SK-MEL-5 (cell line): ENCODE data around the gene CD63. TPM values are rescaled to one million over a fixed set of nuclear protein-coding genes. Genes with fewer than 3 reads are reported as not detected.
A peak's percentile ranks its signal among the peaks of the same experiment; 100 is the strongest.

Experiments used
- DNase-seq: peaks from one replicate; pipeline ENCODE4 v3.0.0-alpha.2; 2016; ENCODE audit warnings: low read depth, low spot score
- in situ Hi-C: cut with HindIII; loops from 2 replicates; pipeline ENCODE4 v1.10.0; 2016; ENCODE audit warnings: low sequenced_read_pairs, high pct_unique_total_duplicates, low pct_unique_long_range_greater_than_20kb
- small RNA-seq, 2 experiments: library from RNA; depleted of rRNA; stranded (forward); fragments of <200 nt; gene quantifications; one replicate each; pipeline ENCODE3, GENCODE V24; 2014
- total RNA-seq: library from RNA; depleted of rRNA; stranded (reverse); fragments of >200 nt; shearing (Covaris generic); gene quantifications from 2 replicates; pipeline ENCODE4 v1.2.3, GENCODE V29; 2014; rRNA removed

Gene CD63
- total RNA-seq, 1 experiment from 2014 or later = 3,613 TPM

GRCh38 chr12:55683676-55684075, 45.1 kb downstream of the CD63 start:
- in situ Hi-C loops = no loop called here

GRCh38 chr12:55682087-55682796, 46.6 kb downstream of the CD63 start:
- in situ Hi-C loops = no loop called here

More at GRCh38 chr12:55683676-55684075, 45.1 kb downstream of the CD63 start:
- DNase-seq = no peak

GRCh38 chr12:55681142-55682077, 47.4 kb downstream of the CD63 start:
- in situ Hi-C loops = no loop called here
- DNase-seq = peak; percentile 83

More at GRCh38 chr12:55682087-55682796, 46.6 kb downstream of the CD63 start:
- no peak for DNase-seq

- DNase-seq = no peak
- in situ Hi-C loops = no loop called here
Measured at GRCh38 chr12:55679691-55680090, 49.1 kb downstream of the CD63 start.

GRCh38 chr12:55676707-55677106, 52.1 kb downstream of the CD63 start:
- in situ Hi-C loops = no loop called here
- DNase-seq = no peak

GRCh38 chr12:55675666-55676065, 53.1 kb downstream of the CD63 start:
- in situ Hi-C loops = no loop called here
- DNase-seq = no peak

Small RNAs within 50 kb of the gene (small RNA-seq; reads per million reads assigned to genes)
- gene AC009779.1 (0 reads per million in 2 experiments), gene RF00017 (0 reads per million in 2 experiments)

Other genes starting within 250 kb of the CD63 start
- not detected in 2 replicates for gene OR6C68, start 236.6 kb downstream of the CD63 start, total RNA-seq
- not detected in 2 replicates for gene OR6C4, start 179.4 kb downstream of the CD63 start, total RNA-seq
- not detected in 2 replicates for gene OR2AP1, start 156.5 kb downstream of the CD63 start, total RNA-seq
- gene OR10P1, start 92.1 kb downstream of the CD63 start, total RNA-seq = not detected in 2 replicates
- gene ITGA7, start 21.1 kb downstream of the CD63 start, total RNA-seq = 60.5 and 65.4 TPM in 2 replicates
- gene BLOC1S1, start 13.0 kb downstream of the CD63 start, total RNA-seq = 119 and 124 TPM in 2 replicates
- 2.3 and 3.0 TPM in 2 replicates for gene RDH5, start 8.6 kb downstream of the CD63 start, total RNA-seq
- gene GDF11, start 14.1 kb upstream of the CD63 start, total RNA-seq = 12.1 and 15.0 TPM in 2 replicates
- gene SARNP, start 88.7 kb upstream of the CD63 start, total RNA-seq = 60.0 and 69.4 TPM in 2 replicates
- 51.7 and 52.2 TPM in 2 replicates for gene ORMDL2, start 89.0 kb upstream of the CD63 start, total RNA-seq
- 51.4 and 51.9 TPM in 2 replicates for gene DNAJC14, start 100.6 kb upstream of the CD63 start, total RNA-seq
- gene MMP19, start 113.9 kb upstream of the CD63 start, total RNA-seq = not detected in 2 replicates
- 21.1 and 29.2 TPM in 2 replicates for gene PYM1, start 198.9 kb upstream of the CD63 start, total RNA-seq
- 5.7 and 6.9 TPM in 2 replicates for gene DGKA, start 202.2 kb upstream of the CD63 start, total RNA-seq
- 10,199 and 10,765 TPM in 2 replicates for gene PMEL, start 237.0 kb upstream of the CD63 start, total RNA-seq
- gene CDK2, start 237.8 kb upstream of the CD63 start, total RNA-seq = 896 and 917 TPM in 2 replicates
- 169 and 175 TPM in 2 replicates for gene RAB5B, start 245.1 kb upstream of the CD63 start, total RNA-seq